Activated T-helper 9 cell treated with anti-CD3 and anti-CD28 coated beads, Interleukin-2, amount 50 U/mL, for 16 hours (primary cell): ENCODE results near the gene NPIPB8.
"Not testable (repeated sequence)": the region's sequence is repeated elsewhere in the genome, so short reads cannot be mapped to it uniquely, and the experiment has no call there.

ENCODE experiments used
- DNase-seq: peaks from one replicate; pipeline ENCODE4 v3.0.0-alpha.2; 2020; ENCODE audit warnings: low read depth

The NPIPB8 gene

DNA sequence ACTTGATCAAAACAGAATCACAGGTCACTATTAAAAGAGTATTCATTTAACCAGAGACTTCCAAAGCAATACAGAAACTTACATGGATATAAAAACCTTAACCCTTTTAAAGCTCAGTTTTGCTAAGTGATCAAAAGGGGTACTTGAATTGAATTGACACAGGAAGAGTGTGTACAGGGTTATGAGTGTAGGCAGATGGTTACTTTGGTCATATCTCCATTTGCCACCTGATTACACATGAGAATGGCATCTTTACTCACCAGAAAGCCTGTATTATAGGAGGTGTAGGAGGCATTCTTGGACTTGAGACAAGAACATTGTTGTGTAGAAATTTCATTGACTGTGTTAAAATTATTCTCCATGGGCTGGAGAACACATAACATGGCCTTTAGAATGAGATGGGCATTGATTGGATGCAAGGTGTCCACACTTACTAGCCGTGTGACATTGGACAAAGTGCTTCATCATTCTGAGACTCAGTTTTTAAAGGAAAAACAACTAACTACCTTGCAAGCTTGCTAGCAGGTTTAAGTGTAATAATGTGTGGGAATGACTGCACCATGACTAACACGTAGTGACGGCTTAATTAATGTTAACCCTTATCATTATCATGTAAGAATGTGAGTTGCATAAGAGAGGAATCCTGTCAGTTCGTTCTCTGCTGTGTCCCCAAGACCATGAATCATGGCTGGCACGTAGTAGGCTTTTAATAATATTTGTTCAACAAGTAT is 1.6 kb upstream of the NPIPB8 start:
- not testable (repeated sequence) for DNase-seq

DNA sequence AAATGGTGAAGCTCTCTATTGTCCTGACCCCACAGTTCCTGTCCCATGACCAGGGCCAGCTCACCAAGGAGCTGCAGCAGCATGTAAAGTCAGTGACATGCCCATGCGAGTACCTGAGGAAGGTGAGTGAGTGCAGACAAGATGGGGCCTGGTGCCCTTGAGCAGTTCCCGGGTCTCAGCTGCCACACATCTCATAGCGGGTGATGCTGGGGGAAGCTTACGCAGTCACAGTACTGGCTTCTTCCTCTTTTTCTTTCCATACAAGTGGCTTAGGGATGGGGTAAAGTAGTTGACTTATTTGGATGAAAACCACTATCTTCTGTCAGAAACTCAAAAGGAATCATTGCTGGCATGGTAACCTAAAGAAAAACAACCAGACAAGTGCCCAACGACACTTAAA is 494 bp downstream of the NPIPB8 start:
- not testable (repeated sequence) for DNase-seq

GRCh38 chr16:28639959-28640358 is 2.1 kb downstream of the NPIPB8 start:
- not testable (repeated sequence) for DNase-seq

DNA sequence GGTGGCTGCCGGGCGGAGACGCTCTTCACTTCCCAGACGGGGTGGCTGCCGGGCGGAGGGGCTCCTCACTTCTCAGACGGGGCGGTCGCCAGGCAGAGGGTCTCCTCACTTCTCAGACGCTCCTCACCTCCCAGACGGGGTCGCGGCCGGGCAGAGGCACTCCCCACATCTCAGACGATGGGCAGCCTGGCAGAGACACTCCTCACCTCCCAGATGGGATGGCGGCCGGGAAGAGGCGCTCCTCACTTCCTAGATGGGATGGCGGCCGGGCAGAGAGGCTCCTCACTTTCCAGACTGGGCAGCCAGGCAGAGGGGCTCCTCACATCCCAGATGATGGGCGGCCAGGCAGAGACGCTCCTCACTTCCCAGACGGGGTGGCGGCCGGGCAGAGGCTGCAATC is 28.4 kb downstream of the NPIPB8 start:
- DNase-seq = not testable (repeated sequence)

- not testable (repeated sequence) for DNase-seq
Measured at GRCh38 chr16:28667480-28667879, 29.6 kb downstream of the NPIPB8 start.

- not testable (repeated sequence) for DNase-seq
Measured at GRCh38 chr16:28668199-28668598, 30.3 kb downstream of the NPIPB8 start.

DNA sequence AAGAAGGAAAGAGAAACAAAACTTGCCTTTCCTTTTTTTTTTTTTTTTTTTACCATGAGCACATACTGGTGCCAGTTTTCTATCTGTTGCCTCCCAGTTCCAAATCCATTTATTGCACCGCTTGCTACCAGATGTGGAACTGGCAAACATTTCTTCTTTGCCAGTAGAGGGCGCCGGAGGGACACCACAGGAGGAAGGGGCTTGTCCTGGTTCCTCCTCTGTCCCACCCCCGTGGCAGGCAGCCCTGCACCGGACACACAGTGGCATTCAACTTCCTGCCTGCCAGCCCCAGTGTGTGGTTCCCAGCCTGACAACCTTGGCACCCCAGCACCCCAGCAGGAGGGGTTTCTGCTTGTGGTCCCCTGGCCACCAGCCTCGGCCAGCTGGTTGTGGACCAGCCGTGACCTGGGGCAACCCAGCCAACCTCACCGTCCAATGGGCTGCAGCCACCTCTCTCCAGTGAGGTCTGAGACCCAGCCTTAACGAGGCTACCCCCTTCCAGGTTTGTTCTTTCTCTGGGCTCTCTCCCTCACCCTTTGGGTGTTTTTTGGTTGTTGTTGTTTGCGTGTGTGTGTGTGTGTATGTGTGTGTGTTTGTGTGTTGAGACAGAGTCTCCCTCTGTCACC is 50.6 kb downstream of the NPIPB8 start:
- DNase-seq = not testable (repeated sequence)

- DNase-seq = not testable (repeated sequence)
Measured at GRCh38 chr16:28689425-28689824, 51.6 kb downstream of the NPIPB8 start.

DNA sequence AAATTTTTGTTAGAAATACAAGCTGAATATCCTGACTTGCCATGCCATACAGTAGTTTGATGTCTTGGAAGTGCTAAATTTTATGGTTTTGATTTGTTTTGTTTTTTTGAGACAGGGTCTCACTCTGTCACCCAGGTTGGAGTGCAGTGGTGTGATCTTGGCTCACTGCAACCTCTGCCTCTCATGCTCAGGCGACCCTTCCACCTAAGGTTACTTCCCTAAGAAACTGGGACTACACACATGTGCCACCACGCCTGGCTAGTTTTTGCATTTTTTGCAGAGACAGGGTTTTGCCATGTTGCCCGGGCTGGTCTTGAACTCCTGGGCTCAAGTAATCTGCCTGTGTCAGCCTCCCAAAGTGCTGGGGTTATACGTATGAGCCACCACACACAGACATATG is 53.9 kb downstream of the NPIPB8 start:
- not testable (repeated sequence) for DNase-seq

DNA sequence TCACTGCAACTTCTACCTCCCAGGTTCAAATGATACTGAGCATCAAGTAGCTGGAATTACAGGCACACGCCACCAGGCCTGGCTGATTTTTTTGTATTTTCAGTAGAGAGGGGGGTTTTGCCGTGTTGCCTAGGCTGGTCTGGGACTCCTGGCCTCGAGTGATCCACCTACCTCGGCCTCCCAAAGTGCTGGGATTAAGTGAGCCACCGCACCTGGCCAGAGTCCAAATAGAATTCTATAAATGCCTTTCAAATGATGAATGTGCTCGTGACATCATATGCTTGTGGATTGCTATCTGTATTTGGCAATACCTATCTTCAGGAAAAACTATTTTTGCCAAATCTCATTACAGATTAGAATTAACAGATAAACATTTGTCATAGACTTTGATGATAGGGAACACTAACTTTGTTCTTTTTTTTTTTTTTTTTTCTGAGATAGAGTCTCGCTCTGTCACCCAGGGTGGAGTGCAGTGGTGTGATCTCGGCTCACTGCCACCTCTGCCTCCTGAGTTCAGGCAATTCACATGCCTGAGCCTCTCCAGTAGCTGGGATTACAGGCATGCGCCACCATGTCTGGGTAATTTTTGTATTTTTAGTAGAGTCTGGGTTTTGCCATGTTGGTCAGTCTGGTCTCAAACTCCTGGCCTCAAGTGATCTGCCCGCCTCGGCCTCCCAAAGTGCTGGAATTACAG is 55.5 kb downstream of the NPIPB8 start:
- DNase-seq = not testable (repeated sequence)

DNA sequence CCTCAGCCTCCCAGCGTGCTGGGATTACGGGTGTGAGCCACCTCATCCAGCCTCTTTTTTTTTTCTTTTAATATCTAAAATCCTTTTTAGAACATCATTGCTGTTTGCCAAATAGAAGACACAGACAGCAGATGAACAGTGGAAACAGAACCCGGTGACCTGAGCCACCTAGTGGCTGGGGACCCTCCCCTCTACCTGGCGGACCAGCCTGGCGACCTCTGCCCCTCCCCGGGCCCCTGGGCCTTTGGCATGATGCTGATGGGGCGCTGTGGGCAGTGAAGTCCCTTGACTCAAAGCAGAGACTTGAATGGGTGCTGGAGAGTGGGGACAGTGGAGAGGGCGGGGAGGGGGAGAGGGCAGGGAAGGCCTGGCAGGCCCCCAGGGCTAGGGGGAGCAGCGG is 61.9 kb downstream of the NPIPB8 start:
- not testable (repeated sequence) for DNase-seq

DNA sequence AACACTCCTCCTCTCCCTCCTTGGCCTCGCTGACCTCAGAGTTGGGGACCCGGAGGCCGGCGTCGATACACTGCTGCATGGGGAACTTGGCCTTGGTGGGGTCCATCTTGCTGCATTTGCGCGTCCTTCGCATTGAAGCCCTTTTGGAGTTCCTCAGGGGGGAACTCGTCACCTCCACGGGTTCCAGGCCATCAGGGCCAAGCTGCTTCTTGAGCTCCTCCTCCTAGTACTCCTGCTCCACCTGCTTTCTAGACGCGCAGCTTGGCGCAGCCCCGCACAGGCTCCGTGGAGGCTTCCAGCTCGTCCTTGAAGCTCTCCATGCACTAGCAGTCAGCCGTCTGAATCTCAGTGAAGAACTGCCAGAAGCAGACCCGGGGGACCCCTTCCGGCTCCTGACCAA is 62.5 kb downstream of the NPIPB8 start:
- DNase-seq = not testable (repeated sequence)

DNA sequence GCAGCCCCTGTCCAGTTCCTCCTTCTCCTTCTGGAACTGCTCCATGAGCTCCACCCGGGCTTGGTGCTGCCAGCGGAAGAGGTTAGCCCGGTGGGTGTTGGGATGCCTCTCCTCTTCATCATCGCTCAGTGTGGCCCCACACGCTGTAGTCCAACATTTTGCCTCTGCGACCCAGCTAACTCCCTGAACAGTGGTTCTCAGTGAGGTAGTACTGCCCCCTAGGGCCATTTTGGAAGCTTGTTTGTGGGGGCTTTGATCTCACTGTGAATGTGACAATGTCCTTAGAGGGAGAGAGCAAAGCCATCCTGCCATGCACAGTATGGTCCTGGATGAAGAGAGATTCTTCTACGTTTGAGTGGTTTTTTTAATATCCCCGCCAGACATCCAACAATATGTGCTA is 63.5 kb downstream of the NPIPB8 start:
- DNase-seq = not testable (repeated sequence)

DNA sequence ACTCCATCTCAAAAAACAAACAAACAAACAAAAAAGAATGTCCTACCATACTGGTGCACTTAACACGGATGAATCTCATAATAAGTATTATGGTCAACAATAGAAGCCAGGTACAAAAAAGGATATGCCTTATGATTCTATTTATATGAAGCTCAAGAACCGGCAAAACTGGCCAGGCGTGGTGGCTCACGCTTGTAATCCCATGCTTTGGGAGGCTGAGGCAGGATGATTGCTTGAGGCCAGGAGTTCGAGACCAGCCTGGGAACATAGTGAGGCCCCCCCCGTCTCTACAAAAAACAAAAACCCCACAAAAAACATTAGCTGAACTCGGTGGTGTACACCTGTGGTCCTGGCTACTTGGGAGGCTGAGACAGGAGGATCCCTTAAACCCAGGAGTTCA is 66.4 kb downstream of the NPIPB8 start:
- DNase-seq = not testable (repeated sequence)
